GM21786 (cell line): ENCODE measurements around the gene ANAPC16.
"Not testable (repeated sequence)": the region's sequence is repeated elsewhere in the genome, so short reads cannot be mapped to it uniquely, and the experiment has no call there.

Experiments used
- ATAC-seq: cut with Tn5 transposase; IDR thresholded peaks from one replicate; pipeline ENCODE4 v1.9.1; 2021; ENCODE audit not compliant: unreplicated experiment

Gene ANAPC16

GRCh38 chr10:72215611-72216549 is at the start of gene ANAPC16, which contains the start of gene ASCC1:
Gene ANAPC16, plus strand, starts transcription at chr10:72216012. Its CDS starts 7,903 bp downstream, at chr10:72223915.
Gene ASCC1, minus strand, starts transcription at chr10:72216276. Its CDS starts 2,978 bp downstream, at chr10:72213298.
- ATAC-seq = peak; percentile 72

GRCh38 chr10:72167118-72167517 is 48.7 kb upstream of the ANAPC16 start:
- ATAC-seq = no peak

GRCh38 chr10:72170263-72170662 is 45.5 kb upstream of the ANAPC16 start:
- no peak for ATAC-seq

GRCh38 chr10:72170733-72171132 is 45.1 kb upstream of the ANAPC16 start:
- ATAC-seq = no peak

GRCh38 chr10:72171175-72171630 is 44.6 kb upstream of the ANAPC16 start:
- ATAC-seq = no peak

- ATAC-seq = no peak
Observed at GRCh38 chr10:72173262-72173618, 42.6 kb upstream of the ANAPC16 start.

- peak; percentile 47 for ATAC-seq
Observed at GRCh38 chr10:72173619-72174296, 42.1 kb upstream of the ANAPC16 start.

GRCh38 chr10:72174297-72174662 is 41.5 kb upstream of the ANAPC16 start:
- ATAC-seq = no peak

- no peak for ATAC-seq
Observed at GRCh38 chr10:72175149-72175548, 40.7 kb upstream of the ANAPC16 start.

- no peak for ATAC-seq
Observed at GRCh38 chr10:72176701-72177100, 39.1 kb upstream of the ANAPC16 start.

- no peak for ATAC-seq
Observed at GRCh38 chr10:72177454-72177853, 38.4 kb upstream of the ANAPC16 start.

GRCh38 chr10:72184156-72184555 is 31.7 kb upstream of the ANAPC16 start:
- no peak for ATAC-seq

- no peak for ATAC-seq
Observed at GRCh38 chr10:72186258-72186981, 29.4 kb upstream of the ANAPC16 start.

GRCh38 chr10:72186982-72187330 is 28.9 kb upstream of the ANAPC16 start:
- ATAC-seq = no peak

- ATAC-seq = no peak
Observed at GRCh38 chr10:72194949-72195348, 20.9 kb upstream of the ANAPC16 start.

- no peak for ATAC-seq
Observed at GRCh38 chr10:72200883-72201282, 14.9 kb upstream of the ANAPC16 start.

GRCh38 chr10:72201293-72201692 is 14.5 kb upstream of the ANAPC16 start:
- no peak for ATAC-seq

- ATAC-seq = no peak
Observed at GRCh38 chr10:72204296-72204695, 11.5 kb upstream of the ANAPC16 start.

GRCh38 chr10:72204724-72205123 is 11.1 kb upstream of the ANAPC16 start:
- no peak for ATAC-seq

GRCh38 chr10:72206511-72207229 is 9.1 kb upstream of the ANAPC16 start:
- ATAC-seq = no peak

- not testable (repeated sequence) for ATAC-seq
Observed at GRCh38 chr10:72208526-72208925, 7.3 kb upstream of the ANAPC16 start.
